Measurements from ENCODE around the gene PODXL.

The PODXL gene

GRCh38 chr7:131501422-131501821 lies 55.0 kb downstream of the PODXL start:
- Histone ChIP-seq H3K36me3 (ENCODE audit: control insufficient read depth in 2 of 2, insufficient read depth in 2 of 2, low read length in 2 of 2) (peaks cover 0 to 7% of the 10 kb centered on the region in 2 donors), H3K27ac (ENCODE audit: low read length) (no peak overlapping the region), H3K9me3 (ENCODE audit: control insufficient read depth in 2 of 2, low read length in 2 of 2) (no peaks in the 10 kb centered on the region), H3K4me3 (ENCODE audit: low read length in 2 of 2) (no peak overlapping the region), H3K4me1 (ENCODE audit: control insufficient read depth, insufficient read depth, low read length) (peaks cover 18% of the 10 kb centered on the region), H3K27me3 (ENCODE audit: control insufficient read depth in 1 of 2, insufficient read depth in 2 of 2, low read length in 2 of 2) (no peaks in the 10 kb centered on the region), H3K9ac (ENCODE audit: low read length in 2 of 2) (no peak overlapping the region)

DNA sequence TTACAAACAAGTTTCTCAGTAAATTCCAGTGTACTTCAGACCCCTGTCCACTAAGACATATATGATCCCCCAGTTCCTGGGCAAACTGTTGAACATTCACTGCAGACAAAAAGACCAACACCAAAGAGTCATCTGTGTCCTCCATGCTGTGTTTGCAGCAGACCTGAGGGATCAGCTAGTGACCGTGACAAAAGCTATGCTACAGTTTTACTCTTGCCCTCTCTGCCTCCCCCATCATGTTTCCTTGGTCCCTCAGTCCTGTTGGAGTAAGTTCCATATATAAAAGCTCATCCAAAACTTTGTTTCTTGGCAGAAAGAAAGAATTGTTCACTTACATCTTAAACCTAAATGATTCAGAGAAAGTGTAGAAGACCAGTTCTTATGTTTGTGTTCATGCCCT lies 56.1 kb downstream of the PODXL start:
- no peaks in the 10 kb centered on the region for H3K27me3 ChIP-seq (ENCODE audit: control insufficient read depth in 1 of 2, insufficient read depth in 2 of 2, low read length in 2 of 2)
- H3K9ac ChIP-seq (ENCODE audit: low read length in 2 of 2) = no peak overlapping the region
- no peaks in the 10 kb centered on the region for H3K9me3 ChIP-seq (ENCODE audit: control insufficient read depth in 2 of 2, low read length in 2 of 2)
- peaks cover 0 to 7% of the 10 kb centered on the region in 2 donors for H3K36me3 ChIP-seq (ENCODE audit: control insufficient read depth in 2 of 2, insufficient read depth in 2 of 2, low read length in 2 of 2)
- no peak overlapping the region for H3K27ac ChIP-seq (ENCODE audit: low read length)
- H3K4me3 ChIP-seq (ENCODE audit: low read length in 2 of 2) = no peak overlapping the region
- H3K4me1 ChIP-seq (ENCODE audit: control insufficient read depth, insufficient read depth, low read length) = peaks cover 18% of the 10 kb centered on the region

DNA sequence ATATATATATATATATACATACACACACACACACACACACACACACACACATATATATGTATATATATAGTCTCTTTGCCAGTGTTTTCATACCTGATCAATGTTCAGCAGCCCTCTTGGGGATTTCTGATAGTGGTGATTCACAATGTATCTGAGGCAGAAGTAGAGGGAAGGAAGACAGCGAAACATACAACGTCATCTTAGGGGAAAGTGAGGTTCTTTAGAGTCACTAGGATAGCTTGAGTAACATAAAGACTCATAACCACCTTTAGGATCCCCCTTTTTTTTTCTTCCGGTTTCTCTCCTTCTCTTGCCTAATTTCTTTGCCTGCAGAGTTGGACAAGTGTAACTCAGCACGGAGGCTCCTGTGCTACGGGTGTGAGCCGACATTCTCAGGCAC lies 56.6 kb downstream of the PODXL start:
- peaks cover 0 to 7% of the 10 kb centered on the region in 2 donors for H3K36me3 ChIP-seq (ENCODE audit: control insufficient read depth in 2 of 2, insufficient read depth in 2 of 2, low read length in 2 of 2)
- no peak overlapping the region for H3K27ac ChIP-seq (ENCODE audit: low read length)
- H3K27me3 ChIP-seq (ENCODE audit: control insufficient read depth in 1 of 2, insufficient read depth in 2 of 2, low read length in 2 of 2) = no peaks in the 10 kb centered on the region
- H3K4me1 ChIP-seq (ENCODE audit: control insufficient read depth, insufficient read depth, low read length) = peaks cover 18% of the 10 kb centered on the region
- H3K9me3 ChIP-seq (ENCODE audit: control insufficient read depth in 2 of 2, low read length in 2 of 2) = no peaks in the 10 kb centered on the region
- no peak overlapping the region for H3K4me3 ChIP-seq (ENCODE audit: low read length in 2 of 2)
- no peak overlapping the region for H3K9ac ChIP-seq (ENCODE audit: low read length in 2 of 2)

- H3K27ac ChIP-seq (ENCODE audit: low read length) = no peak overlapping the region
- no peak overlapping the region for H3K4me3 ChIP-seq (ENCODE audit: low read length in 2 of 2)
- H3K9ac ChIP-seq (ENCODE audit: low read length in 2 of 2) = no peak overlapping the region
- peaks cover 17% of the 10 kb centered on the region for H3K4me1 ChIP-seq (ENCODE audit: control insufficient read depth, insufficient read depth, low read length)
- H3K36me3 ChIP-seq (ENCODE audit: control insufficient read depth in 2 of 2, insufficient read depth in 2 of 2, low read length in 2 of 2) = peaks cover 0 to 7% of the 10 kb centered on the region in 2 donors
- no peaks in the 10 kb centered on the region for H3K27me3 ChIP-seq (ENCODE audit: control insufficient read depth in 1 of 2, insufficient read depth in 2 of 2, low read length in 2 of 2)
- H3K9me3 ChIP-seq (ENCODE audit: control insufficient read depth in 2 of 2, low read length in 2 of 2) = no peaks in the 10 kb centered on the region
Observed at GRCh38 chr7:131498237-131498885, 58.1 kb downstream of the PODXL start.

GRCh38 chr7:131497454-131497853 lies 59.0 kb downstream of the PODXL start:
- peaks cover 0 to 7% of the 10 kb centered on the region in 2 donors for H3K36me3 ChIP-seq (ENCODE audit: control insufficient read depth in 2 of 2, insufficient read depth in 2 of 2, low read length in 2 of 2)
- peaks cover 8% of the 10 kb centered on the region for H3K4me1 ChIP-seq (ENCODE audit: control insufficient read depth, insufficient read depth, low read length)
- H3K9ac ChIP-seq (ENCODE audit: low read length in 2 of 2) = no peak overlapping the region
- H3K4me3 ChIP-seq (ENCODE audit: low read length in 2 of 2) = no peak overlapping the region
- no peaks in the 10 kb centered on the region for H3K9me3 ChIP-seq (ENCODE audit: control insufficient read depth in 2 of 2, low read length in 2 of 2)
- H3K27me3 ChIP-seq (ENCODE audit: control insufficient read depth in 1 of 2, insufficient read depth in 2 of 2, low read length in 2 of 2) = no peaks in the 10 kb centered on the region
- no peak overlapping the region for H3K27ac ChIP-seq (ENCODE audit: low read length)

GRCh38 chr7:131495669-131496498 lies 60.5 kb downstream of the PODXL start:
- H3K27me3 ChIP-seq (ENCODE audit: control insufficient read depth in 1 of 2, insufficient read depth in 2 of 2, low read length in 2 of 2) = no peaks in the 10 kb centered on the region
- peaks cover 0 to 5% of the 10 kb centered on the region in 2 donors for H3K36me3 ChIP-seq (ENCODE audit: control insufficient read depth in 2 of 2, insufficient read depth in 2 of 2, low read length in 2 of 2)
- no peaks in the 10 kb centered on the region for H3K9me3 ChIP-seq (ENCODE audit: control insufficient read depth in 2 of 2, low read length in 2 of 2)
- no peak overlapping the region for H3K27ac ChIP-seq (ENCODE audit: low read length)
- H3K4me3 ChIP-seq (ENCODE audit: low read length in 2 of 2) = no peak overlapping the region
- peaks cover 2% of the 10 kb centered on the region for H3K4me1 ChIP-seq (ENCODE audit: control insufficient read depth, insufficient read depth, low read length)
- no peak overlapping the region for H3K9ac ChIP-seq (ENCODE audit: low read length in 2 of 2)

DNA sequence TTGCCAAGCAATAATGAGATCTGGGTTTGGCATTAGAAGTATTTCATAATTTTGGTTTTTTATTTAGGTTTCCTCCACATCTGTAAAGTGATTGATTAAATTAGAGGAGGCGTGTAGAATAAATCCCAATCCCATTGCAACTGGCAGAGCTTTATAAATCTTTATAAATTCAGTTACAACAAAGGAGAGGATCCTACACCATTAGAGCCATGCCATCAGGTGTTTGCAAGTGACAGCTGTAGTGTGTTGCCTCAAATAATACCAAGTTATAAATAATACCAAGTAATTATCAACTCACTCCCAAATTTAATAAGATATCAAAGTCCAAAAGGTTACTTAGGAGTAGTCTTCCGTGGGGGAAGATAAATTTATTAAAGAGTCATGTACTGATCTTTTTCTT lies 62.2 kb downstream of the PODXL start:
- H3K9me3 ChIP-seq (ENCODE audit: control insufficient read depth in 2 of 2, low read length in 2 of 2) = no peaks in the 10 kb centered on the region
- peaks cover 2% of the 10 kb centered on the region for H3K4me1 ChIP-seq (ENCODE audit: control insufficient read depth, insufficient read depth, low read length)
- H3K4me3 ChIP-seq (ENCODE audit: low read length in 2 of 2) = no peak overlapping the region
- H3K27me3 ChIP-seq (ENCODE audit: control insufficient read depth in 1 of 2, insufficient read depth in 2 of 2, low read length in 2 of 2) = no peaks in the 10 kb centered on the region
- H3K27ac ChIP-seq (ENCODE audit: low read length) = no peak overlapping the region
- no peak overlapping the region for H3K9ac ChIP-seq (ENCODE audit: low read length in 2 of 2)
- H3K36me3 ChIP-seq (ENCODE audit: control insufficient read depth in 2 of 2, insufficient read depth in 2 of 2, low read length in 2 of 2) = peaks cover 0 to 3% of the 10 kb centered on the region in 2 donors

GRCh38 chr7:131493581-131493980 lies 62.8 kb downstream of the PODXL start:
- Histone ChIP-seq H3K36me3 (ENCODE audit: control insufficient read depth in 2 of 2, insufficient read depth in 2 of 2, low read length in 2 of 2) (peaks cover 0 to 3% of the 10 kb centered on the region in 2 donors), H3K27ac (ENCODE audit: low read length) (no peak overlapping the region), H3K27me3 (ENCODE audit: control insufficient read depth in 1 of 2, insufficient read depth in 2 of 2, low read length in 2 of 2) (no peaks in the 10 kb centered on the region), H3K4me1 (ENCODE audit: control insufficient read depth, insufficient read depth, low read length) (peaks cover 2% of the 10 kb centered on the region), H3K9me3 (ENCODE audit: control insufficient read depth in 2 of 2, low read length in 2 of 2) (no peaks in the 10 kb centered on the region), H3K4me3 (ENCODE audit: low read length in 2 of 2) (no peak overlapping the region), H3K9ac (ENCODE audit: low read length in 2 of 2) (no peak overlapping the region)

DNA sequence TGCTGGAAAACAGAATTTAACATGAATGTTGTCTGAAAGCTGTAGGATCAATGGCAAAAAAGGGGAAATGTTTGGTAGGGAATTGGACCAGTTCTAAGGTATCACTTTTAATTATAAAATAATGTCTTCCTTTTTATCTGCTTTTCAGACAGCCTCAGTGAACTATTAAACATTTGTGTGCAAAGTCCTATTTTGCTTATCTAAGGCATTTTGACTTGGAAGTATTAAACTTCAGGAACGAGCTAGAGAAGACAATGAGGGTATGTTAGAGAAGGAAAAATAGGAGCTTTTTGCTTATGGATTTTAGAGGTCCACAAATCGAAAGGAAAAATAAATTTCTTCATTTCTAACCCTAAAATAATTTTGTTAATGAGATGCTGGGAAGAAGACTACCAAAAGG lies 63.3 kb downstream of the PODXL start:
- no peak overlapping the region for H3K4me3 ChIP-seq (ENCODE audit: low read length in 2 of 2)
- H3K36me3 ChIP-seq (ENCODE audit: control insufficient read depth in 2 of 2, insufficient read depth in 2 of 2, low read length in 2 of 2) = peaks cover 0 to 3% of the 10 kb centered on the region in 2 donors
- H3K27ac ChIP-seq (ENCODE audit: low read length) = no peak overlapping the region
- H3K9me3 ChIP-seq (ENCODE audit: control insufficient read depth in 2 of 2, low read length in 2 of 2) = no peaks in the 10 kb centered on the region
- H3K4me1 ChIP-seq (ENCODE audit: control insufficient read depth, insufficient read depth, low read length) = peaks cover under 1% of the 10 kb centered on the region
- no peak overlapping the region for H3K9ac ChIP-seq (ENCODE audit: low read length in 2 of 2)
- no peaks in the 10 kb centered on the region for H3K27me3 ChIP-seq (ENCODE audit: control insufficient read depth in 1 of 2, insufficient read depth in 2 of 2, low read length in 2 of 2)

DNA sequence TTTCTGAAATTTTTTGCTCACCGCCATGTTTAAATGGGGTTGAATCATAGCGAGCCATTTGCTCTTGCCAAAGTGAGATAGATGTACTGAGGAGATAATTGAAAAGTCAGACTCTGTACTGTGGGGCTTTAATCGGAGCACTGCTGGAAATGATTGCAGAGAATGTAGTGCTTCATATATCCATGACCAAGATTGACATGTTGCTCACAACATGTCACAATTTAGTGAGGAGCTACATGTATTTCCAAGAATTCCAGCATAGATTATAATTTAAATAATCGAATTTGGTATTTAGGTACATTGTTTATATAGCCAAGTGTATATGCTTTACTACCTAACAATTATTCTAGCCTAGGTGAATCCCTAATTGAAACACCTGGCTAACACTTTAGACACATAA lies 66.5 kb downstream of the PODXL start:
- Histone ChIP-seq H3K36me3 (ENCODE audit: control insufficient read depth in 2 of 2, insufficient read depth in 2 of 2, low read length in 2 of 2) (no peaks in the 10 kb centered on the region), H3K27me3 (ENCODE audit: control insufficient read depth in 1 of 2, insufficient read depth in 2 of 2, low read length in 2 of 2) (no peaks in the 10 kb centered on the region), H3K4me3 (ENCODE audit: low read length in 2 of 2) (no peak overlapping the region), H3K27ac (ENCODE audit: low read length) (no peak overlapping the region), H3K9me3 (ENCODE audit: control insufficient read depth in 2 of 2, low read length in 2 of 2) (no peaks in the 10 kb centered on the region), H3K9ac (ENCODE audit: low read length in 2 of 2) (no peak overlapping the region), H3K4me1 (ENCODE audit: control insufficient read depth, insufficient read depth, low read length) (no peaks in the 10 kb centered on the region)

DNA sequence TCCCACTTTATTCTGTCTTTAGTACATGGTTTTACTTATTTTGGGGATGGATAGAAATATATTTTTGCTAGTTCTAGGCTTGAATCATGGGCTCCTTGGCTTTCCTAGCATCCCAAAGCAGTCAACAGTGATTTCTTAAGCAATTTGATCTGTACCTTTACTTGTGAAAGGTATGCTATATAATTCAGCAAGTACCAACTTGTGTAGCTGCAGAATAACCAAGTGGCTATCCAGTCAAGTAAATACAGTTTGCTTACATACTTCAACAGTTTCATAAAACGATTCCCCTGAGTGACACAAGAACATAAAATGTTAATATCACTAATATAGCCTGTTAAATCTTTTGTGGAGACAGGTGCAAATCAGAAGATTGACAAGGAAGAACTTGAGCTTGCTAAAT lies 67.2 kb downstream of the PODXL start:
- H3K9me3 ChIP-seq (ENCODE audit: control insufficient read depth in 2 of 2, low read length in 2 of 2) = no peaks in the 10 kb centered on the region
- no peak overlapping the region for H3K9ac ChIP-seq (ENCODE audit: low read length in 2 of 2)
- no peak overlapping the region for H3K4me3 ChIP-seq (ENCODE audit: low read length in 2 of 2)
- H3K27ac ChIP-seq (ENCODE audit: low read length) = no peak overlapping the region
- no peaks in the 10 kb centered on the region for H3K4me1 ChIP-seq (ENCODE audit: control insufficient read depth, insufficient read depth, low read length)
- no peaks in the 10 kb centered on the region for H3K27me3 ChIP-seq (ENCODE audit: control insufficient read depth in 1 of 2, insufficient read depth in 2 of 2, low read length in 2 of 2)
- no peaks in the 10 kb centered on the region for H3K36me3 ChIP-seq (ENCODE audit: control insufficient read depth in 2 of 2, insufficient read depth in 2 of 2, low read length in 2 of 2)

All from stomach smooth muscle (tissue), 2 donors.